Duodenal mucosa (tissue), 2 donors: ENCODE results near the gene CMTR1.

Experiments
- H3K27ac ChIP-seq: one replicate; pipeline ENCODE4 v1.7.0; 2013; ENCODE audit warnings: low read depth, low read length
- H3K27me3 ChIP-seq, 2 donors: one replicate each; pipeline ENCODE4 v1.7.0; 2013; ENCODE audit warnings: low read length in 2 of 2, control low read depth in 1 of 2; ENCODE audit not compliant: insufficient read depth in 2 of 2, control insufficient read depth in 1 of 2
- H3K36me3 ChIP-seq, 2 donors: one replicate each; pipeline ENCODE4 v1.7.0; 2013; ENCODE audit warnings: low read length in 2 of 2, control low read depth in 1 of 2; ENCODE audit not compliant: insufficient read depth in 2 of 2, control insufficient read depth in 1 of 2
- H3K4me1 ChIP-seq, 2 donors: one replicate each; pipeline ENCODE4 v1.7.0; 2013; ENCODE audit warnings: low read length in 2 of 2, control low read depth in 1 of 2; ENCODE audit not compliant: insufficient read depth in 2 of 2, control insufficient read depth in 1 of 2
- H3K4me3 ChIP-seq, 2 donors: one replicate each; pipeline ENCODE4 v1.7.0; 2013; ENCODE audit warnings: low read length in 2 of 2, low read depth in 1 of 2
- H3K9ac ChIP-seq, 2 donors: one replicate each; pipeline ENCODE4 v1.7.0; 2013; ENCODE audit warnings: low read length in 2 of 2, low read depth in 1 of 2
- H3K9me3 ChIP-seq, 2 donors: one replicate each; pipeline ENCODE4 v1.7.0; 2013; ENCODE audit warnings: low read length in 2 of 2, control low read depth in 1 of 2; ENCODE audit not compliant: control insufficient read depth in 1 of 2

CMTR1 gene

DNA sequence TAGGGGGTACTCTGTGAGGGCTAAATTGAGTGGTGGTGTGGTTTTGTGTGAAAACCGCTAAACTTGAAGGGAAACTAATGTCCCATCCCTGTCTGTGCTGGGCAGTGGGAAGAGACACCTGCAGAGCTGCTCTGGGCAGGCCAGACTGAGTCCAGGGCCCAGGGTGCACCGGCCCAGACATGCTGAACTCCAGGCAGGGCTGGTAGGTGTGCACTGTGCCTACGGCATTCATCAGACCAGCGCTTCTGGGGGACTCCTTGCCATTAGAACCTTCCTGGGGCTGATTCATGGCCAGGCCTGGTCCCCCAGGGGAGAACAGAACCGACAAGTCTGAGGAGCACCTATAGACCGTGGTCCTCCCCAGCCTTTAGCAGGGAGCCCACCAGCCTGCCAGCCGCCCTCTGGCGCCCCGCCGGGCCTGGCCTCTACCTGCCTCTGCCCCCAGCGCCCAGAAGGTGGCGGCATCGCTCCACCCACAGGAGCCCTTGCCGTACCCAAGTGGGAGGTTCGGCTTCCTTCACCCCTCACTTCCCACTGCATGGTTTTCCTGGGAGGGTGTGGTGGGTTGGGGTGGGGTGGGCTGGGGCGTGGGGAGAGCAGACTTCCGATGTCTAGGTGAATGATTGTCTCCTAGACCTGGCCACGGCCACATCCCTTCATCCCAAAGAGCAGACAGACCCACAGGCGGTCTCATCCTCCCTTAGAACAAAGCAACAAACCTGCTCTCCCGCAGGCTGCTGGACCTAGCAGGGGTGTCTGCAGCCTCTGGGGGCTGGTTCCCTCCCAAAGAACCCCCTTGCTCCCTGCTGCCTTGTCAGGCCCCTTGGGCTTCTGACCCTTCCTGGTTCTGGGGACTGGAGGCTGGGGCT, 51.1 kb downstream of the CMTR1 start:
- Histone ChIP-seq H3K27me3 (no peaks in the 10 kb centered on the region), H3K9me3 (no peaks in the 10 kb centered on the region), H3K27ac (no peak overlapping the region), H3K36me3 (peaks cover 24 to 43% of the 10 kb centered on the region in 2 donors), H3K9ac (no peak overlapping the region), H3K4me1 (no peaks in the 10 kb centered on the region), H3K4me3 (no peak overlapping the region)

DNA sequence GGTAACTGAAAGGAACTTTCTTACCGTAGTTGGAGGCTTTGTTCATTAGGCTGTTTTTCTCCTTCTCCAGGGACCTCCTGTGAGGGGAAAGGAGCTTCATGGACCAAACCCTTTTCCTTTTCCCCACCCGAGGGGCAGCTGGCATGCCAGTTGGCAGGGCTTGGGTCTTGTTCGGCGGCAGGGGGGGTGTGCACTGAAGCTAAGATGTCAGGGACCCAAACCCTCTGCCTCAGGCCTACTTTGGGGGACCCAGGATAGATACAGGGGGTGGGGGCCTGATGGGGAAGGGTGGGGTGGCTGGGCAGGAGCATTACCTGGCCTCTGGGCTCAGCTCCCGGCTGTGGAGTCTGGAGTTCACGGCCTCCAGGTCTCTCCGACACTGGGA, 51.8 kb downstream of the CMTR1 start:
- no peak overlapping the region for H3K4me3 ChIP-seq
- no peak overlapping the region for H3K27ac ChIP-seq
- no peaks in the 10 kb centered on the region for H3K4me1 ChIP-seq
- H3K27me3 ChIP-seq, result no peaks in the 10 kb centered on the region
- peaks cover 19 to 37% of the 10 kb centered on the region in 2 donors for H3K36me3 ChIP-seq
- no peak overlapping the region for H3K9ac ChIP-seq
- H3K9me3 ChIP-seq, result no peaks in the 10 kb centered on the region

DNA sequence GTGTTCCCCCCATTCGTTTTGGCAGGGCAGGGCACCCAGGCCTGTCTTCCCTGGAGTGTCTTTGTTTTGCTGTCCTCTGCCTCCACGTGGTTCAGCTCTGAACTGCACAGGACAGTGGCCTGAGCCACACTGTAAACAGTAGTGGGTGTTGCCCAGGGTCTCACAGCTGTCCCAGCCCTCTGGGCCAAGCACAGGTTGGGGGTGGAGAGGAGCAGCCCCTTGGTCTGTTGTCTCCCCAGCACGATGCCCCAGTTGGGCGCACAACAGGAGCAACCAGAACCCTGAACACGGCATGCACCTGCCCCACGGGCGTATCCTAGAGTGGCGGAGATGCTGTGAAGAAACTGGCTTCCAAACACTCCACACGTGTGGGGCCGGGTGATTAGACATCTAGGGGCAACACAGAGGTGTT, 52.3 kb downstream of the CMTR1 start:
- Histone ChIP-seq H3K27me3 (no peaks in the 10 kb centered on the region), H3K4me3 (no peak overlapping the region), H3K9ac (no peak overlapping the region), H3K9me3 (no peaks in the 10 kb centered on the region), H3K4me1 (no peaks in the 10 kb centered on the region), H3K36me3 (peaks cover 16 to 31% of the 10 kb centered on the region in 2 donors), H3K27ac (no peak overlapping the region)

DNA sequence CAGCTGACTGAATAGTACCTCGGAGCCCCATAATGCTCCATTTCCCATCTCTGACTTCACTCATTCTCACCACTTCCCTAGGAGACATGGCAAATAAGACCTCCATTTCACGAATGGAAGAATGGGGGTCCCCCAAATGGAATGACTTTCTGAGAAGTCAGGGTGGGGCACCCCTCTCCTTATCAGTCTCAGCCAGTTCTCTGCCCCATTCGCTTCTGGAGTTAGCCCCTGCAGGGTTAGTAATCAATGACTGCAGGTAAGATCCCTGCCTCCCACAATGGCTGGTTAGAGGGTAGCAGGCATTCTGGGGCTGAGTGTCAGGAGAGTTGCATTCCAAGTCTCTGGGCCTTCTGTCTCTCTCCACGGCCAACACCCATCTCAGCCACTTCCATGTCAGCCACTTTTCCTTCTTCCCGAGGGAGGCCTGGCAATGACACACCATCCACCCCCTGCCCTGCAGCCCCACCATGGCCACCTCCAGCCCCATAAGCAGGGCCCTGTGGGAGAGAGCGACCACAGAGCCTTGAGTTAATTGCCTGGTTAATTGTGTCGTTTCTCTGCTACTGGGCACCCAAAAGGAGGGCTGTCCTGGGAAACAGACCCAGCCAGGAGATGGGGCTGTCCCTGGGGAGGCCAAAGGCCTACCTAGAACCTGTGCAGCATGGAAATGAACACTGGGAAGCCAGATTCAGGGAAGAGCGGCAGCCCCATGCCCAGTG, 53.3 kb downstream of the CMTR1 start:
- Histone ChIP-seq H3K36me3 (peaks cover 7 to 25% of the 10 kb centered on the region in 2 donors), H3K4me3 (no peak overlapping the region), H3K27ac (no peak overlapping the region), H3K9me3 (no peaks in the 10 kb centered on the region), H3K4me1 (no peaks in the 10 kb centered on the region), H3K9ac (no peak overlapping the region), H3K27me3 (no peaks in the 10 kb centered on the region)

DNA sequence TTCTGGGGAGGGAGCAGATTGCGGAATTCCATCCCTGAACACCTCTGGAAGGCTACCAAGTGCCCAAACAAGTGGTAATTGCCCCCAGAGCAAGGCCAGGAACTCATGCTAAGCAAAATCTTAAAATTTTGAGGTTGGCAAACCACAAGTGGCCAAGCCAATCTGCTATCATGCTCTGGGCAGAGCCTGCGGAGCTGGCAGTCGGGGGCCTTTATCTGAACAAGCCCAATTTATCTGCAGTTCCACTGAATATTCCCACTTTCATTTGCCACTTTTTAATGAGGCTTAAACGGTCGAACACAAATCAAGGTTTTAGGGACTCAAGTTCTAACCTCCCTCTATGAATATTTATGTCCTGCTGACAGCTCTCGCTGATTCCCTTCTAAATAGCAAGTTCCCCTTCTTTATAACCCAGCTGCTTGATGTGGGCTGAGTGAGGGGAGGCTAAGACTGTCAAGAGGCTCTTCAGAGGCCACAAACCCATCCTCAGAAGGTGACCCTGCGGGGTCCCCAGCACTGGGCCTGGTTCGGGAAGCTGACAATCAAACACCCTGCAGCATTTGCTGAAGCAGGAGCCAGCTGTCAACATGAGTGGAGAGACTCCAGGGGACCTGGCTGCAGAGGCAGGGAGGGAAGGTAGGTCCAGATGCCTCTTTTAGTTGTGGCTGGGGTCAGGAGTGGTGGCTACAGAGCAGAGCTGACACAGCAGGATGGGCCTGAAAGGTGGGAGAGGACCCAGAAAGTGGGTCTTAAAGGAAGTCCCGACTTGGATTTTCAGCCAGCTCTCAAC, 54.8 kb downstream of the CMTR1 start:
- no peaks in the 10 kb centered on the region for H3K9me3 ChIP-seq
- no peaks in the 10 kb centered on the region for H3K27me3 ChIP-seq
- H3K4me3 ChIP-seq, result no peak overlapping the region
- H3K36me3 ChIP-seq, result peaks cover 6 to 10% of the 10 kb centered on the region in 2 donors
- no peak overlapping the region for H3K9ac ChIP-seq
- H3K27ac ChIP-seq, result no peak overlapping the region
- H3K4me1 ChIP-seq, result no peaks in the 10 kb centered on the region

DNA sequence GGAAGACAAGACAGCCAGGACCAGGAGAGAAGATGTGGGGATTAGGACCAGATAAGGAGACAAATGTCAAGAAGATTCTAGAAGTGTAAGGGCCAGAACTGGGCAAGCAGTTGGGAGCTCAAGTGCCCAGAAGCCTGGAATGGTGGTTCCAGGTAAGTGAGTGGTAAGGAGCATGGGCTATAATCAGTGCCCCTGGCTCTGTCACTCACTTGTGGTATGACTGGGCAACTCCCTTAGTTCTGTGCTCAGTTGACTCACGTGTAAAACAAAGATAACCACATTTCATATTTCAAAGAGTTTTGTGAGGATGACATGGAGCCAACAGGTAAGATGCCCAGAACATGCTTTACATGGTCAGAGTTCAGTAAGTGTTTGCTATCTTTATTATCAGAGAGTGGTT, 55.5 kb downstream of the CMTR1 start:
- H3K4me1 ChIP-seq, result peaks cover 0 to 3% of the 10 kb centered on the region in 2 donors
- no peaks in the 10 kb centered on the region for H3K9me3 ChIP-seq
- H3K36me3 ChIP-seq, result peaks cover 3 to 5% of the 10 kb centered on the region in 2 donors
- H3K4me3 ChIP-seq, result no peak overlapping the region
- H3K27me3 ChIP-seq, result no peaks in the 10 kb centered on the region
- no peak overlapping the region for H3K27ac ChIP-seq
- no peak overlapping the region for H3K9ac ChIP-seq

DNA sequence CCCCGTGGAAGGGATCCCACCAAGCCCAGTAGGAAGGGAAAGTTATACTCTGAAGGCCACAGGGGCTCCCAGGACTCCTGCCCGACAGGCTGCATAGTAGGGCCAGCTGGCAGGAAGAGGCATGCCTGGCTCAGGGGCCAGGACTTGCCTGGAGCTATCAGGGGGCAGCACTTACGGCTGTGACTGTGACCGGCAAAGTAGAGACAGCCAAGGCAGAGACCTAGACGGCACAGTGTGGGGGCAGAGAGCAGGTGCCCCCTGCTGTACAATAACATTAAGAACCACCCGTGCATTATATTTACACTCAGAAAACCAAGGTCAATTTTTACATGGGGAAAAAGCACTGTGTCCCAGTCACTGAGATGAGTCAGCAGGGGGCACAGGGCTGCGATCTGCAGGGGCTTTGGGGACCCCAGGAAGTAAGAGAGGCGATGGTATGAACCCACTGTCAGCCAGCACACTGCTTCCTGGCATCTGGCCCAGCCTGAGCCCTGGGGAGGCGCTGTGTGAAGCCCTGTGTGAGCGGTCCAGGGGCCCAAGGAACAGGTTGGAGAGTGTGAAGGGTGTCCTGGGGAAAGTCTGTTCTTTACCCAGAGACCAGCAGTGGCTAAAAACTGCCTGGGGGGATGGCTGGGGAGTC, 56.8 kb downstream of the CMTR1 start:
- Histone ChIP-seq H3K9me3 (no peaks in the 10 kb centered on the region), H3K36me3 (no peaks in the 10 kb centered on the region), H3K4me3 (no peak overlapping the region), H3K4me1 (peaks cover 0 to 7% of the 10 kb centered on the region in 2 donors), H3K27ac (no peak overlapping the region), H3K9ac (no peak overlapping the region), H3K27me3 (no peaks in the 10 kb centered on the region)

DNA sequence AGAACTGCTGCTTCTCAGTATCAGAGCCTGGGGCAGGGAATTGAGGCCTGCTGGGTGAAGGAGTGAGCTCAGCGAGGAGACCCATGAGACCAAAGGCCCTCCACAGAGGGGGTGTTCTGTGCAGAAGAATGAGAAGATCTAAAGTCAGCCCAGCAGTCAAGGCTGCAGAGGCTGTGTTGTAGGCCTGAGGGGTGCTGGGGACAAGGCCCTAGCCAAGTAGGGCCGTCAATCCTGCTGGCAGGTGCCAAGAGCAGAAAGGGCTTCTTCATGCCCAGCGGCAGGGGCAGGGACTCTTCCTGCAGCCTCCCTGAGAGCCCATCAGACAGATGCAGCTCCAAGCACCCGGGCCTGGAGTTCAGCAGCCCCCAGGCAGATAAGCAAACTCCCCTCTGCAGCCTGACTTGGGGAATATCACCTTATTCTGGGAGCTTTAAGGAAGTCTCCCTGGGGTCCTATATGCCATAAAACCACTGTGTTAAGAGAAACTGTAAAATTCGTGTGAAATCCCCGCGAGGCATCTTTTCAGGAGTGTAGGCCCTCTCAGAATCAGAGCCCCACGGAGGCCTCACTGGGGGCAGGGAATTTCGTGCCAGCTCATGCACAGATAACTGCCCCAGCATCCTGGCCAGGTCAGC, 57.6 kb downstream of the CMTR1 start:
- H3K36me3 ChIP-seq, result no peaks in the 10 kb centered on the region
- no peak overlapping the region for H3K4me3 ChIP-seq
- no peaks in the 10 kb centered on the region for H3K9me3 ChIP-seq
- no peak overlapping the region for H3K9ac ChIP-seq
- H3K27ac ChIP-seq, result no peak overlapping the region
- H3K27me3 ChIP-seq, result no peaks in the 10 kb centered on the region
- peaks cover 0 to 7% of the 10 kb centered on the region in 2 donors for H3K4me1 ChIP-seq

DNA sequence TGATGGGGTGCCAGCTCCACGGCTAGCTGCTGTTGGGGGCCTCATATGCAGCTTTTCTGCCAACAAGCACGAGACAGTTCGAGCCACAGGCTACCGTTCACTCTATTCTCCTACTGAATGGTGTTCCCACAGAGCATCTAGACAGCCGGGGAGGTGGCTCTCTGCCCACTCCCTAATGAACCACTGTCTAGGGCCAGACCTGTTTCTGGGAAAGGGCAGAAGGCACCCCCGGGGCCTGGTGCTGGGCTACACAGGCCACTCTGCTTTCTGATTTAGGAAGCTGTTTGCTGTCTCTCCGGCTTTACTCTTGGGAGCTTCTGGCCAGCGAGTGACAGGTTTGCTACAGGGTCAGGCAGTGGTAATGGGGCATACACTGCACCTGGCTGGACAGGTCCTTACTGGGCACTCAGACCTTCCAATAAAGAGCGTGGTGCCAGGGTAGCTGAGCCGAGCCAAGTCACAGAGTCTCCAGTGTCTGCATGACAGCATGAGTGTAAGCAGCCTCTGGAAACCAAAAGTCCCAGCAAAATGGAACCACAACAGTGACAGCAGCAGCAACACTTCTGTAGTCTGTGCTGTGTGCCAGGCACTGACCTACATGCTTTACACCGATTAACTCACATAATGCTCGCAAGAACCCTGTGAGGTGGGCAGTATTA, 58.3 kb downstream of the CMTR1 start:
- H3K27me3 ChIP-seq, result no peaks in the 10 kb centered on the region
- H3K9me3 ChIP-seq, result no peaks in the 10 kb centered on the region
- peaks cover 0 to 7% of the 10 kb centered on the region in 2 donors for H3K4me1 ChIP-seq
- no peak overlapping the region for H3K27ac ChIP-seq
- H3K4me3 ChIP-seq, result no peak overlapping the region
- no peak overlapping the region for H3K9ac ChIP-seq
- no peaks in the 10 kb centered on the region for H3K36me3 ChIP-seq
